Ascending aorta (tissue), 2 donors: ENCODE measurements around the gene NELFA. TPM values are rescaled to one million over a fixed set of nuclear protein-coding genes. Genes with fewer than 3 reads are reported as not detected.

Source experiments
- DNase-seq, 2 donors: peaks; one replicate each; pipeline ENCODE4 v3.0.0-alpha.2; 2019; ENCODE audit warnings: low spot score in 2 of 2
- H3K27ac ChIP-seq, 2 donors: fragments of 200-600 bp; sonication (generic); one replicate each; pipeline ENCODE4 v1.5.1; 2016 to 2017; ENCODE audit warnings: mild to moderate bottlenecking in 1 of 2
- H3K27me3 ChIP-seq: fragments of 200-600 bp; sonication (generic); one replicate; pipeline ENCODE4 v1.5.1; 2017
- H3K36me3 ChIP-seq, 2 donors: fragments of 200-600 bp; sonication (generic); one replicate each; pipeline ENCODE4 v1.5.1; 2016
- H3K4me1 ChIP-seq, 2 donors: fragments of 200-600 bp; sonication (generic); one replicate each; pipeline ENCODE4 v1.5.1; 2016 to 2017; ENCODE audit warnings: mild to moderate bottlenecking in 1 of 2
- H3K4me3 ChIP-seq, 2 donors: fragments of 200-600 bp; sonication (generic); one replicate each; pipeline ENCODE4 v1.5.1; 2016 to 2017; ENCODE audit warnings: mild to moderate bottlenecking in 1 of 2
- H3K9me3 ChIP-seq, 2 donors: fragments of 200-600 bp; sonication (generic); one replicate each; pipeline ENCODE4 v1.5.1; 2016
- CTCF ChIP-seq, 3 experiments: fragments of 200-600 bp in 2 of 3; fragments of 450-650 bp in 1 of 3; sonication (generic) in 2 of 3; IDR thresholded peaks; one replicate each; pipeline ENCODE4 v1.5.1; 2016 to 2019; ENCODE audit warnings: antibody characterized with exemption in 3 of 3, mild to moderate bottlenecking in 1 of 3, moderate library complexity in 1 of 3
- intact Hi-C: fragments of 100-400 bp; cut with DNase I; formaldehyde crosslinking; loops from one replicate; pipeline ENCODE4 v1.15.1; 2023
- total RNA-seq: library from RNA; depleted of rRNA; stranded (reverse); fragments of >200 nt; gene quantifications from one replicate; pipeline ENCODE4 v1.1.0, GENCODE V29; 2016

Gene NELFA
- total RNA-seq, 1 donor from 2014 or later = 11.9 TPM

- DNase-seq = peak in 1 of 2 donors; percentile 59
These were observed 33.9 kb downstream of the NELFA start for GRCh38 chr4:1974840-1975239.

DNA sequence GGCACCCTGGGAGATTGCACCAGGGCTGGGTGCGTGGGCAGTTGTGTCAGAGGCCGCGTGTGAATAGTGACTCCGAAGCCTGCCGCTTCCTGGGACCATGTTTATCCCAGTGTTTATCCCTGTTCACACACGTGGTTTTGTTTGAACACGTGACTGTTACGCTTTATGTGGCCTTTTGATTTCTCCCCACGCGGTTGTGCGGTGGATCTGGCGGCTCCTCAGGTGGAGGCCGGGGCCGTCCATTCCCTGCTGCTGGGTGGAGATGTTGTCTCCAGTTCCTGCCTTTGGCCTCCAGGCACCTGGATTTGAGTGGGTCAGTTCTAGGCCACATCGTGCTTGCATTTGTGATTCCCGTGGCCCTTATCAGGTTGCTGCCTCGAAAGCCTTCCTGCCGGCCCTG is 35.1 kb downstream of the NELFA start:
- H3K27me3 ChIP-seq = no peaks in the 10 kb centered on the region
- no peaks in the 10 kb centered on the region for H3K9me3 ChIP-seq
- intact Hi-C loops = no loop called here
- DNase-seq = no peak
- H3K4me1 ChIP-seq = no peaks in the 10 kb centered on the region
- no peak for TF ChIP-seq CTCF (IDR thresholded peaks at IDR 0.05)
- no peak overlapping the region for H3K27ac ChIP-seq
- H3K36me3 ChIP-seq = peaks cover 44 to 56% of the 10 kb centered on the region in 2 donors
- no peak overlapping the region for H3K4me3 ChIP-seq

More at GRCh38 chr4:1974840-1975239, 33.9 kb downstream of the NELFA start:
- no peak for TF ChIP-seq CTCF (IDR thresholded peaks at IDR 0.05)
- Histone ChIP-seq H3K4me1 (no peaks in the 10 kb centered on the region), H3K9me3 (no peaks in the 10 kb centered on the region), H3K27me3 (no peaks in the 10 kb centered on the region), H3K27ac (no peak overlapping the region), H3K4me3 (no peak overlapping the region), H3K36me3 (peaks cover 53 to 68% of the 10 kb centered on the region in 2 donors)
- intact Hi-C loops = no loop called here

DNA sequence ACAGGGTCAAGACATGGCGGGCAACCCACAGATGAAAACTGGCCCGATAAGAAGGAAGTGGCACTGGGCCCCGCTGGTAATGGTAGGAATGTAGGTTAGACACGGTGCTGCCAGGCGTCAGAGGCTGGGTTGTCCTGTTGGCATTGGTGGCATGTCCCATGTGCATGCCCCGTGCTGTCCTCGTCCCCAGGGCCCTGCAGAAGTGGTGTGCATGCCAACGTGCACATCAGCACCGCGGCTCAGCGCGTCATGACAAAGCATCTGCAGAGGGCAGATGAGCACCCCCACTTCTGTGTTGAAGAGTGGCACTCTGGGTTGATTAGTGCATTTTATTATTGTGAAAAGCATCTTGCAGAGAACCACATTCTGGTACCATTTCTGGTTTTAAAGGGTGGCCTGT is 35.6 kb downstream of the NELFA start:
- DNase-seq = no peak
- Histone ChIP-seq H3K27ac (no peak overlapping the region), H3K4me1 (no peaks in the 10 kb centered on the region), H3K4me3 (no peak overlapping the region), H3K9me3 (no peaks in the 10 kb centered on the region), H3K36me3 (peaks cover 40 to 52% of the 10 kb centered on the region in 2 donors), H3K27me3 (no peaks in the 10 kb centered on the region)
- intact Hi-C loops = no loop called here
- TF ChIP-seq CTCF (IDR thresholded peaks at IDR 0.05) = no peak

DNA sequence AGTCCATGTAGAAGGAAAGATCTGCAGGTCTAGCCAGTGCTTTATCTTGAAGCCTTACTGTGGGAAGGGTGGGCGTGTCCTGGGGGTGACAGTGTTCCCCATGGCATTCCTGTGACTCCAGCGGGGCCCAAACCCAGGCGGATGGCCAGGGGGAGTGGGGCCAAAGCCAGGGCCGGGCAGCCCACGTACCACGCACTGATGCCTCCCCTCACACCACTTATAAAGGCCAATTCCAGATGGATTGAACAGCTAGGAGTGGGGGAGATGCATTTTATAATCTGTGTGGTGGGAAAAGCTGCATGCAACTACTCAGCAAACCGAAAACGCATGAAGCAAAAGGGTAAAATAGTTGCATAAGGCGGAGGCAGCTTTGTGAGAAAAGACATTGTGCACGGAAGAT is 36.4 kb downstream of the NELFA start:
- TF ChIP-seq CTCF (IDR thresholded peaks at IDR 0.05) = no peak
- no peaks in the 10 kb centered on the region for H3K27me3 ChIP-seq
- peaks cover 32 to 45% of the 10 kb centered on the region in 2 donors for H3K36me3 ChIP-seq
- intact Hi-C loops = no loop called here
- no peak for DNase-seq
- H3K4me1 ChIP-seq = no peaks in the 10 kb centered on the region
- no peaks in the 10 kb centered on the region for H3K9me3 ChIP-seq
- H3K4me3 ChIP-seq = no peak overlapping the region
- no peak overlapping the region for H3K27ac ChIP-seq

DNA sequence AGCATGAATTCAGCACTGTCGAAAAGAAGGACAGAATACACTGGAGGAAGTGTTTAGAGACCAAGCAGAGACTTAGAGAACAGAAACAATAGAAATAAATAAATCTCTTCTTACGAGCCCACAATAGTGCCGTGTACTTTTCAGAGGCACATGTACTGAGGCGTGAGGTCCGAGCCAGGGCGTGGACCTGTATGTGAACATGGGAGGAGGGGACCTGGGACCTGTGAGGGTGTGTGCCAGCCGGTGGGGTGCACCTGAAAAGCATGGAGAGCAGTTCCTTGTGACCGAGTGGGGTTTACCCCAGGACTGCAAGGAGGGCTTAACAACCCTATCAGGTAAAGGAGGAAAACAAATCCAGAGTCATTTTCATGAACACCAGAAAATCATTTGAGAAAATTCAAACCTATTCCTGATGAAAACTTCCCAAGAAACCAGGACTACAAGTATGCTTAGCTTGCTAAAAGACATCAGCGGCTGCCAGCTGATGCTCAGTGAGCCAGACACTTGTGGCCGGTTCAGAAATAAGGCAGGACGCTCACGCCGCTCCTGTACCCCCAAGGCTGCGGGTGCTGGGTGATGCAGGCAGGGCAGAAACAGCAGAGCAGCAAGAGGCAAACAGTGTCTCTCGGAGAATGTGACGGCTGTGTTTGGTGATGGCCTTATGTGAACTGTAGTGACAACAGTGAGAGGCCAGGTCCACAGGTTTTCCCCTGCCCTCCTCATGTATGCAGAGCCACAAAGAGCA is 37.1 kb downstream of the NELFA start:
- H3K9me3 ChIP-seq = no peaks in the 10 kb centered on the region
- peaks cover 26 to 37% of the 10 kb centered on the region in 2 donors for H3K36me3 ChIP-seq
- no peak for DNase-seq
- no peak for TF ChIP-seq CTCF (IDR thresholded peaks at IDR 0.05)
- H3K27ac ChIP-seq = no peak overlapping the region
- no peaks in the 10 kb centered on the region for H3K4me1 ChIP-seq
- H3K4me3 ChIP-seq = no peak overlapping the region
- no peaks in the 10 kb centered on the region for H3K27me3 ChIP-seq
- intact Hi-C loops = no loop called here
